ENCODE results near the gene PRR11. TPM values are rescaled to one million over a fixed set of nuclear protein-coding genes. Genes with fewer than 3 reads are reported as not detected.

PRR11 gene
- total and polyA plus RNA-seq, 2 of the 8 experiments (the other 6 are each of a cell fraction or from before 2014, with no cell fraction given), result 32.7 to 83.0 TPM

DNA sequence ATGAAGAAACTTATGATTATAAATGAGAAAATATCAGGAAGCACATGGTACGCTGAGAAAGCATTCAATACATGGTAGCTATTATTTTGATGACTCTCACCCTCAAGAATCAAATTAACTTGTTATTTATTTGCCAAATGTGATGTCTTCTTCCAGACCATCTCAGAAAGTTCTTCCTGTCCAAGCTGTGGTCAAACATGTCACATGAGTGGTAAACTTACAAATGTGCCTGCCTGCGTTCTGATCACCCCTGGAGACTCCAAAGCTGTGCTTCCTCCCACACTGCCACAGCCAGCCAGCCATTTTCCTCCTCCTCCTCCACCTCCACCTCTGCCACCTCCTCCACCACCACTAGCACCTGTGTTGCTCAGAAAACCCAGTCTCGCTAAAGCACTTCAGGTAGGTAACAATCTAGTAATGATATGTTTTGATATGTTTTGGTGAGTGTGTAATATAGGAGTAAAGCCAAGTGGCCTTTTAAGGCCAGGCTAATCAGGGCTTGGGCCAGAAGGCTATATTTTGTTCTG is 37.9 kb downstream of the PRR11 start:
- H2BK120ac ChIP-seq (replicated peaks; ENCODE audit: low read depth, low read length), result no peak overlapping the region
- POLR2A ChIA-PET (ENCODE audit: partially characterized antibody), result no interaction called here
- TF ChIP-seq TAF7 (optimal IDR thresholded peaks at IDR 0.05; ENCODE audit: borderline replicate concordance, low read depth, low read length) (no peak), FOSL1 (IDR thresholded peaks at IDR 0.05; ENCODE audit: insufficient read depth, low read depth, low read length) (no peak), SIRT6 (IDR thresholded peaks at IDR 0.05; ENCODE audit: low read length) (no peak), PHF8 (conservative IDR thresholded peaks at IDR 0.05; ENCODE audit: low read depth, low read length) (no peak), SP1 (IDR thresholded peaks at IDR 0.05; ENCODE audit: low read depth, low read length) (no peak), POU5F1 (IDR thresholded peaks at IDR 0.05; ENCODE audit: low read depth, low read length) (no peak), BCL11A (IDR thresholded peaks at IDR 0.05; ENCODE audit: low read depth in 2 of 2, low read length in 2 of 2) (no peak), HDAC6 (IDR thresholded peaks at IDR 0.05; ENCODE audit: low read depth, low read length) (no peak), RBBP5 (IDR thresholded peaks at IDR 0.05; ENCODE audit: borderline replicate concordance, low read depth, low read length) (no peak), TEAD4 (IDR thresholded peaks at IDR 0.05; ENCODE audit: low read depth, low read length) (no peak), RAD21 (IDR thresholded peaks at IDR 0.05 in 1 of 2, conservative IDR thresholded peaks at IDR 0.05 in 1 of 2; ENCODE audit: low read depth in 2 of 2, low read length in 2 of 2) (no peak)
- TF ChIP-seq, protein P1, sequence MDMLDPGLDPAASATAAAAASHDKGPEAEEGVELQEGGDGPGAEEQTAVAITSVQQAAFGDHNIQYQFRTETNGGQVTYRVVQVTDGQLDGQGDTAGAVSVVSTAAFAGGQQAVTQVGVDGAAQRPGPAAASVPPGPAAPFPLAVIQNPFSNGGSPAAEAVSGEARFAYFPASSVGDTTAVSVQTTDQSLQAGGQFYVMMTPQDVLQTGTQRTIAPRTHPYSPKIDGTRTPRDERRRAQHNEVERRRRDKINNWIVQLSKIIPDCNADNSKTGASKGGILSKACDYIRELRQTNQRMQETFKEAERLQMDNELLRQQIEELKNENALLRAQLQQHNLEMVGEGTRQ (IDR thresholded peaks at IDR 0.05; ENCODE audit: low read length), result no peak
- TF ChIP-seq, protein P2, sequence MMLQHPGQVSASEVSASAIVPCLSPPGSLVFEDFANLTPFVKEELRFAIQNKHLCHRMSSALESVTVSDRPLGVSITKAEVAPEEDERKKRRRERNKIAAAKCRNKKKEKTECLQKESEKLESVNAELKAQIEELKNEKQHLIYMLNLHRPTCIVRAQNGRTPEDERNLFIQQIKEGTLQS (IDR thresholded peaks at IDR 0.05; ENCODE audit: insufficient read depth, low read depth, low read length), result no peak

More for the DNA sequence above, 37.9 kb downstream of the PRR11 start:
- Histone ChIP-seq H3K4ac (replicated peaks; ENCODE audit: insufficient read length, low read depth, low read length) (no peak overlapping the region), H2BK15ac (ENCODE audit: low read length) (no peak overlapping the region), H3K79me2 (ENCODE audit: control insufficient read depth in 1 of 2, insufficient read depth in 2 of 2, low read length in 2 of 2) (no peaks in the 10 kb centered on the region), H3K27me3 (replicated peaks in 1 of 4; ENCODE audit: control insufficient read depth in 3 of 4, extremely low read depth in 1 of 4, insufficient read depth in 3 of 4, low read length in 3 of 4) (no peaks in the 10 kb centered on the region), H3K4me3 (ENCODE audit: extremely low read depth in 1 of 4, insufficient read depth in 2 of 4, low read depth in 3 of 4, low read length in 4 of 4) (no peak overlapping the region), H2AK5ac (ENCODE audit: low read depth, low read length) (no peak overlapping the region), H3K4me1 (replicated peaks in 1 of 4; ENCODE audit: control insufficient read depth in 3 of 4, insufficient read depth in 4 of 4, low read length in 3 of 4) (no peaks in the 10 kb centered on the region), H3K23ac (ENCODE audit: insufficient read length) (no peak overlapping the region), H3K23me2 (ENCODE audit: low read depth, low read length) (no peaks in the 10 kb centered on the region), H3K14ac (ENCODE audit: insufficient read length) (no peak overlapping the region), H4K5ac (ENCODE audit: insufficient read length, low read depth, low read length) (no peak overlapping the region), H3K9ac (replicated peaks in 1 of 4; ENCODE audit: extremely low read depth in 1 of 4, low read depth in 3 of 4, low read length in 3 of 4) (no peak overlapping the region), H3K9me3 (ENCODE audit: insufficient read depth in 2 of 2, low read depth in 1 of 2, low read length in 1 of 2) (no peaks in the 10 kb centered on the region), H3K4me2 (ENCODE audit: insufficient read depth in 1 of 2, low read depth in 2 of 2, low read length in 2 of 2) (no peak overlapping the region), H2BK12ac (ENCODE audit: low read depth, low read length) (no peak overlapping the region), H3K79me1 (ENCODE audit: low read depth, low read length) (no peaks in the 10 kb centered on the region), H4K91ac (replicated peaks; ENCODE audit: insufficient read length, low read length) (no peak overlapping the region), H3K18ac (ENCODE audit: extremely low read depth, low read length) (no peak overlapping the region), H3K27ac (ENCODE audit: low read depth, low read length) (no peak overlapping the region), H3K36me3 (ENCODE audit: control insufficient read depth in 2 of 4, insufficient read depth in 4 of 4, low read length in 3 of 4) (peaks cover 20 to 63% (median 49%) of the 10 kb centered on the region in 4 experiments), H4K20me1 (replicated peaks in 1 of 2; ENCODE audit: control insufficient read depth in 1 of 2, insufficient read depth in 2 of 2, low read length in 2 of 2) (no peaks in the 10 kb centered on the region), H2AFZ (ENCODE audit: low read length) (no peak overlapping the region), H4K8ac (ENCODE audit: extremely low read depth, insufficient read depth, low read length) (no peak overlapping the region), H2BK20ac (ENCODE audit: low read length) (no peak overlapping the region), H2BK5ac (ENCODE audit: low read depth, low read length) (no peak overlapping the region), H3K56ac (replicated peaks; ENCODE audit: insufficient read length, low read depth, low read length) (no peak overlapping the region)
- DNase-seq (ENCODE audit: low read depth in 1 of 2, low spot score in 2 of 2) (no peak), FAIRE-seq (no peak)
- CTCF ChIA-PET (ENCODE audit: partially characterized antibody), result no interaction called here
- 88% methylated on average over 3 of the region's 3 CpGs; no CpG with 5 or more reads in 1 of the 2 experiments for WGBS, 2 experiments (ENCODE audit: extremely low coverage in 1 of 2, insufficient coverage in 1 of 2, insufficient read length in 1 of 2, insufficient replicate concordance in 2 of 2, low coverage in 1 of 2, low lambda C conversion rate in 2 of 2, missing lambda C conversion rate in 1 of 2)

Data from H1 (cell line).